Activated CD4-positive, alpha-beta T cell treated with anti-CD3 and anti-CD28 coated beads, Interleukin-2, amount 50 U/mL, for 16 hours (primary cell): ENCODE results near the gene COL9A3.
"Not testable (repeated sequence)": the region's sequence is repeated elsewhere in the genome, so short reads cannot be mapped to it uniquely, and the experiment has no call there.

Source experiments
- DNase-seq: peaks from one replicate; pipeline ENCODE4 v3.0.0-alpha.2; 2020

Gene COL9A3

GRCh38 chr20:62838128-62838891 lies 21.5 kb downstream of the COL9A3 start:
- DNase-seq = no peak

DNA sequence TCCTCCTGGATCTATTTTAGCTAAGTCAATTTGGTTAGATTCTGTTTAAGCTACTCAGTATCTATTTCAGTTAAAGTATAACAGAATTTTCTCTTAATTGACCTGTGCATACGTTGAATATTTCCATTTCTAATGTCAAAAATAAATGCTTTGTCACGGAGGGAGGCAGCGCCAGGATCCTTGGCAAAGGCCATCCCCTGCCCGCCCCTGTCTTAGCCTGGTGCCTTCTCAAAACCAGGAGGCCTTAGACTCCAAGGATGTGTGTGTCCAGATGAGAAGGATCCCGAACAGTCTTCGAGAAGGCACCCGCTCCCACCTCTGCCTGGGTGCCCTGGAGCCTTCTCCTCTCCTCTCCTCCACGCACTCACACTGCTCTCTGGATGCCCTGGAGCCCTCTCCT lies 22.4 kb downstream of the COL9A3 start:
- no peak for DNase-seq

DNA sequence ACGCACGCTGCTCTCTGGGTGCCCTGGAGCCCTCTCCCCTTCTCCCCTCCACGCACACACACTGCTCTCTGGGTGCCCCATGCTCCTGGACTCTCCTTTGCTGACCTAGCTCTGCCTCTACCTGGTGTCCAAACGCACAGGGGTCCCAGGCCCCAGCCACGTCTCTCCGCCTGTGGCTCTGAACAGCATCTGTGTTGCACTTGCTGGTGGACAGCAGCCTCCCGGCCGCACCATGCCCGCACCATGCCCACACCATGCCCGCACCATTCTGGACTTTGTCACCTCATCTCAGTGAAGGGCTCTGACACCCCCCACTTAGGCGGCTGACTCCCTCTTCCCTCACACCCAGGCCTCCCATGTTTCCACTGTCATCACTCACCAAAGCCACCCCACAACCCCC lies 23.0 kb downstream of the COL9A3 start:
- no peak for DNase-seq

GRCh38 chr20:62840244-62841197 lies 23.7 kb downstream of the COL9A3 start:
- no peak for DNase-seq

DNA sequence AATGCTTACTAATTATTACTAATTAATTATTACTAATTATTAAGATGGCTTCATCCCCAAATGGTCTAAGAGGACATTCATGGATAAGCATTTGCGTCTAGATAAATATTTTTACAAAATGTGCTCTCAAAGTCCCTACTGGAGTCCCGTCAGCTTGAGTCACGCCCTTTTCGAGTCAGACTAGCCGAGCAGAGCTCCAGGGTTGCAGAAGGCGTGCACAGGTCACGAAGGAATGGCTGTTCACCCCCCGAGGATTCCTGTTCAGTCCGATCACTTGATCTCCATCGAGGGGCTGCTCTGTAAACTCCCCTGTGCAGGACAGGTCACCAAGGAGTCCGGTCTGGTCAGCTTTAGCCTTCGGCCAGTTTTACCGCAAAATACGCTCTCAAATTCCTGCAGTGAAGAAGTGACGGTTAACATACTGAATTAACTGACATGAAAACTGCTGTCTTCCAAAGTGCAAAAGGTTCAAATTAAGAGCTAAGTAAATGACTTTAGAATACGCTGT lies 24.9 kb downstream of the COL9A3 start:
- no peak for DNase-seq

DNA sequence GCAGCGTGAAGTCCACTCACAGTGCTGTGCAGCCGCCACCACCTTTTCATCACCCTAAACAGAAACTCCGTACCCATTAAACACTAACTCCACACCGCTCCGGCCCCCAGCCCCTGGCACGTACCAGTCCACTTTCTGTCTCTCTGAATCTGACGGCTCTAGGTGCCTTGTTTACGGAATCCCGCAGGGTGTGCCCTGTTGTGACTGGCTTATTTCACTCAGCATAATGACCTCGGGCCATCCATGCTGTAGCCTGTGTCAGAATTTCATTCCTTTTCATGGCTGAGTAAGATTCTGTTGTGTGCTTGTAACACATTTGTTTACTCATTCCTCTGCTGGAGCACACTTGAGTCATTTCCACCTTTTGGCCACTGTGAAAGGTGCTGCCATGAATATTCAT lies 26.8 kb downstream of the COL9A3 start:
- DNase-seq = peak; percentile 27

- DNase-seq = no peak
Observed at GRCh38 chr20:62844182-62844581, 27.3 kb downstream of the COL9A3 start.

- no peak for DNase-seq
Observed at GRCh38 chr20:62845416-62846160, 28.7 kb downstream of the COL9A3 start.

GRCh38 chr20:62846166-62846890 lies 29.5 kb downstream of the COL9A3 start:
- DNase-seq = no peak

DNA sequence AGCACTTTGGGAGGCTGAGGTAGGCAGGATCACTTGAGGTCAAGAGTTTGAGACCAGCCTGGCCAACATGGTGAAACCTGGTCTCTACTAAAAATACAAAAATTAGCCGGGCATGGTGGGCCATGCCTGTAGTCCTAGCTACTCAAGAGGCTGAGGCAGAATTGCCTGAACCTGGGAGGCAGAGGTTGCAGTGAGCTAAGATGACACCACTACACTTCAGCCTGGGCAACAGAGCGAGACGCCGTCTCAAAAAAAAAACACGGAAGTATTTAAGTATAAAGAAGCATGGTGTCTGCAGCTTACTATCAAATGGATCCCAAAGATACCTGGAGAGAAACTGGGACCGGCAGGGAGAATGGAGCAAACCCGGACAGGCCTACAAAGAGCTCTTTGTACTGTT lies 32.1 kb downstream of the COL9A3 start:
- not testable (repeated sequence) for DNase-seq

GRCh38 chr20:62849431-62849830 lies 32.6 kb downstream of the COL9A3 start:
- DNase-seq = no peak

DNA sequence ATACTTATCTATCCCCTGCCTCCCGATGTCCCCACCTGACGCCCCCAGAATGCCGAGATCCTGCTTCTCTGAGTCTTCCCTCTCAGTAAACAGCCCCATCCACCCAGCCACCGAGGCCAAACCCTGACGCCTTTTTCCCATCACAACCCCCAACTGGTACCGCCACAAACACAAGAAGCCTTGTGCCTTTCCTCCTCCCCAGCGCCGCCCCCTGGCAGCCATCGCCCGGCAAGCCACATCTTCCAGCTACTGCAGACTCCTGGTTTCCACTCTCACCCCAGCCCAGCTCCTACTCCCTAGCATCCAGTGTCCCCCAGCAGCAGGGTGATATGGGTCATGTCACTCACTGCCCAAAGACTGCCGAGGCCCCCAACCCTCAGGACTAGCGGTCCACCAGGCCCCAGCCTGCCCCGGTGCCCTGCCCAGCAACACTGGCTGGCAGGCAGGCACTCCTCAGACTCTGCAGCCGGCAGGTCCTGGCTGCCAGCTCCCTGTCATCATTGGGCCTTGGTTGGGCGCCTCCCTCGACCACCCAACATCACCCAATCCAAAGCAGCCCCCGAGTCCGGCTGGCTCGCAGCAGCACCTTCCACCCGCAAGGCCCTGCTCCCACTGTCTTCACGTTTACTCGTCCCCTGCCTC lies 33.6 kb downstream of the COL9A3 start:
- no peak for DNase-seq

GRCh38 chr20:62852196-62852595 lies 35.3 kb downstream of the COL9A3 start:
- DNase-seq = no peak

GRCh38 chr20:62852841-62853240 lies 36.0 kb downstream of the COL9A3 start:
- no peak for DNase-seq

DNA sequence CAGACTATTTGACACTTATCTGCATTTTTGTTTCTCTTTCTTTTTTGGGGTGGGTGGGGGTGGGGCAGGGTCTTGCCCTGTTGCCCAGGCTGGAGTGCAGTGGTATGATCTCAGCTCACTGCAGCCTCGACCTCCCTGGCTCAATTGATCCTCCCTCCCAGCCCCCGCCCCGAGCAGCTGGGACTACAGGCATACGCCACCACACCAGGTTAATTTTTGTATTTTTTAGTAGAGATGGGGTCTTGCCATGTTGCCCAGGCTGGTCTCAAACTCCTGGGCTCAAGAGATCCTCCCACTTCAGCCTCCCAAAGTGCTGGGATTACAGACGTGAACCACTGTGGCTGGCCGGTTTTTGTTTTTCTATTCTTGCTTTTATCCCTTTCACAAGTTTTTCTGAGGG lies 36.5 kb downstream of the COL9A3 start:
- DNase-seq = not testable (repeated sequence)

- DNase-seq = no peak
Observed at GRCh38 chr20:62854121-62854520, 37.3 kb downstream of the COL9A3 start.

- no peak for DNase-seq
Observed at GRCh38 chr20:62855120-62855519, 38.3 kb downstream of the COL9A3 start.

DNA sequence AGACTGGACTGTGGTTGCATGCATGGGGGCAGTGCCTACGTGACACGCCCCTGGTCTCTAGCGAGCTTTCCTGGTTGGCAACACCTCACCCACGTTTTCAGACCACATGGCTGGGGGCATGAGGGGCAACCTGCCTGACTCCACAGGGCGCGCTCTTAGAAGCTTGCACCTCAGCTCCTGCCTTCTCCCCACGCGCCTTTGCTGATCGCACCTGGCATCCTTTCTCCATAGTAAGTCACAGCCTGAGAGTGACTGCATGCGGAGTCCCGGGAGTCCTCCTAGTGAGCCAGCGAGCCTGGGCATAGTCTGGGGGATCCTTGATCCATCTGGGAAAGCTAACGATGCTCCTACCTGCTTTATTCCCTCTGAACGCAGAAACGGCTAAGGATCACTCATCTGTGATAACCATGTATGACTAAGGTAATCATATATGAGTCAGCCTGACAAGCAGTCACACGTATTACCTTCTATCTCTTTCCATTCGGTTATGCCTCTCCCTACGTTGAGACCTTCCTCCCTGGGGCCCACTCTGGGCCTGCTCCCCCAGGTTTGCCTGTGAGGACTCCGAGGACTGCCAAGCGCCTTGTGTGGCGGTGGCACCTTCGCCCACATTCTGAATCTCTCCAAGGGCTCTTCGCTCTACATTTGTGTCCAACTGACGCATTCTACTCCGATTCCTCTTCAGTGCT lies 40.2 kb downstream of the COL9A3 start:
- peak; percentile 23 for DNase-seq

DNA sequence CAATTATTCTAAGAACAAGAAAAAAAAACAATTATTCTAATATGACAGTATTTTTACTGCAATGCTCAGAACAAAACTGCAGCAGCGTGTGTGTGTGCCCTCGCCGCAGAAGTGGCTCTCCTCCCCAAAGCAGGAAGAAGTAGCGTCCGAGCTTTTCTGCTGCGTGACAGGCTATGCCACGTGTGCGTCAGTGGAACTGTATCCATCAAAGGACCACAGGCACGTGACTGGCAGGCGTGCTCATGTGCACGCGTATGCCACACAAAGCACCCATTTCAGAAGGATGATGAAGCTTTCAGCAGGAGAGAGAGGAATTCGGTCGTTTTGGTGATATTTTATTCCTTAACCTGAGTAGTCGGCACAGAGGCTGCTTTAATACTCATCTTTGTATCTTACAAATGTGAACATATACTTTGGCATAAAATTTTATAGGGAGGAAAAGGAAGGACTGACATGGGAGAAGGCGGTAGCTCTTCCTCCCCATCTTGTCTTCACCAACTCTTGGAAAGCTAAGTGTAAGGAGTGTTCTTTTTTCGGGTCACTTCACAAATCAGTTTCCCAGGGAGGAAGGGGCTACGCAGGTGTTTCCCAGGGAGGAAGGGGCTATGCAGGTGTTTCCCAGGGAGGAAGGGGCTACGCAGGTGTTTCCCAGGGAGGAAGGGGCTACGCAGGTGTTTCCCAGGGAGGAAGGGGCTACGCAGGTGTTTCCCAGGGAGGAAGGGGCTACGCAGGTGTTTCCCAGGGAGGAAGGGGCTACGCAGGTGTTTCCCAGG lies 41.4 kb downstream of the COL9A3 start:
- no peak for DNase-seq

DNA sequence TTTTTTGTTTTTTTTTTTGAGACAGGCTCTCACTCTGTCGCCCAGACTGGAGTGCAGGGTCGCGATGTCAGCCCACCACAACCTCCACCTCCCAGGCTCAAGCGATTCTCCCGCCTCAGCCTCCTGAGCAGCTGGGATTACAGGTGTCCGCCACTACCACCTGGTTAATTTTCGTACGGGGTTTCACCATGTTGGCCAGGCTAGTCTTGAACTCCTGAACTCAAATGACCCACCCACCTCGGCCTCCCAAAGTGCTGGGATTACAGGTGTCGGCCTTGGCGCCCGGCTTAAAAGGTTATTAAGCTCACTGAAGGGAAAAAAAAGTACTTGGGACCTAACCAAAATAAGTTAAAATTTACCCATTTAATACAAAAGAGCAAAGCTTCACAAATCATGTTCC lies 42.9 kb downstream of the COL9A3 start:
- no peak for DNase-seq
